Loucy (cell line): ENCODE measurements around the gene NAV2.

Experiments used
- CTCF ChIP-seq: fragments of 200-600 bp; sonication (generic); conservative IDR thresholded peaks from 2 replicates; pipeline ENCODE4 v1.5.1; 2014; ENCODE audit warnings: mild to moderate bottlenecking, antibody characterized with exemption, low read length
- EZH2phosphoT487 ChIP-seq: fragments of 200-600 bp; IDR thresholded peaks from 2 replicates; pipeline ENCODE4 v1.6.1; 2018; ENCODE audit warnings: antibody characterized with exemption, mild to moderate bottlenecking, moderate library complexity, borderline replicate concordance

GRCh38 chr11:19955660-19956059, 243.0 kb downstream of the NAV2 start:
- TF ChIP-seq CTCF: no peak
- TF ChIP-seq EZH2phosphoT487: no peak
